A549 (cell line): ENCODE results near the gene TINAG. TPM values are rescaled to one million over a fixed set of nuclear protein-coding genes. Genes with fewer than 3 reads are reported as not detected.

ENCODE experiments used
- ATAC-seq, 2 experiments: fragments of 200-7000 bp in 1 of 2; fragments of >200 bp in 1 of 2; cut with Nextera tagmentation in 1 of 2; cut with Tn5 transposase in 1 of 2; 3 replicates each; pipeline versions ENCODE4 v1.8.0 to v1.9.1; 2018 to 2020; ENCODE audit warnings: mild to moderate bottlenecking in 1 of 2, moderate library complexity in 1 of 2
- CTCF ChIA-PET: fragments of 300-600 bp; sonication (Branson Sonifier 250); formaldehyde crosslinking; extraction: SDS; loops from one replicate; lab custom pipeline; 2021; ENCODE audit warnings: antibody characterized with exemption, inconsistent platforms; lab: Yijun Ruan, JAX
- POLR2A ChIA-PET: fragments of 350-600 bp; formaldehyde crosslinking; extraction: SDS; loops from one replicate; lab custom pipeline; 2021; ENCODE audit warnings: antibody characterized with exemption, inconsistent platforms; lab: Yijun Ruan, JAX
- DNase-seq, 2 experiments: peaks; one replicate each; pipeline versions ENCODE4 v3.0.0 to v3.0.0-alpha.2; 2011 to 2016; ENCODE audit warnings: low read depth in 1 of 2, low spot score in 1 of 2
- FAIRE-seq: peaks from 2 replicates; lab custom pipeline; 2011; peaks lifted over from hg19 to GRCh38; lab: Jason Lieb, UNC
- H3K27ac ChIP-seq, 2 experiments: fragments of >200 bp; sonication (Bioruptor Twin); formaldehyde crosslinking; 3 replicates each; pipeline ENCODE4 v1.5.1; 2016 to 2017
- H3K4me1 ChIP-seq: fragments of >200 bp; sonication (Bioruptor Twin); formaldehyde crosslinking; 3 replicates; pipeline ENCODE4 v1.6.1; 2016
- H3K4me2 ChIP-seq: fragments of >200 bp; sonication (Bioruptor Twin); formaldehyde crosslinking; 3 replicates; pipeline ENCODE4 v1.6.1; 2016
- H3K4me3 ChIP-seq: fragments of >200 bp; sonication (Bioruptor Twin); formaldehyde crosslinking; 3 replicates; pipeline ENCODE4 v1.5.1; 2016
- H3K9me3 ChIP-seq: fragments of >200 bp; sonication (Bioruptor Twin); formaldehyde crosslinking; 3 replicates; pipeline ENCODE4 v1.6.1; 2016
- BHLHE40 ChIP-seq: IDR thresholded peaks from 2 replicates; pipeline ENCODE4 v1.6.1; 2012; ENCODE audit warnings: low read depth, low read length, inconsistent platforms
- CBX8 ChIP-seq: fragments of 200-600 bp; sonication (generic); IDR thresholded peaks from 2 replicates; pipeline ENCODE4 v1.6.1; 2016
- CEBPB ChIP-seq, 2 experiments: fragments of >200 bp in 1 of 2; sonication (Bioruptor Twin) in 1 of 2; formaldehyde crosslinking in 1 of 2; IDR thresholded peaks; 2 replicates each; pipeline ENCODE4 v1.6.1; 2012 to 2016
- CHD2 ChIP-seq: fragments of 150-350 bp; IDR thresholded peaks from 2 replicates; pipeline ENCODE4 v1.6.1; 2014; ENCODE audit warnings: low read length; ENCODE audit not compliant: partially characterized antibody
- CHD4 ChIP-seq: fragments of 200-600 bp; sonication (generic); IDR thresholded peaks from 2 replicates; pipeline ENCODE4 v1.6.1; 2016; ENCODE audit warnings: antibody characterized with exemption, mild to moderate bottlenecking, borderline replicate concordance
- EHF ChIP-seq: fragments of 250-450 bp; sonication (Bioruptor Pico); IDR thresholded peaks from 2 replicates; pipeline ENCODE4 v1.5.0; 2020; ENCODE audit warnings: mild to moderate bottlenecking
- FOXS1 ChIP-seq: fragments of 250-450 bp; sonication (Bioruptor Pico); IDR thresholded peaks from 2 replicates; pipeline ENCODE4 v1.5.0; 2020; ENCODE audit warnings: mild to moderate bottlenecking, moderate library complexity
- HDAC2 ChIP-seq: fragments of 200-600 bp; sonication (generic); IDR thresholded peaks from 2 replicates; pipeline ENCODE4 v1.6.1; 2016
- HEYL ChIP-seq: fragments of 250-450 bp; sonication (Bioruptor Pico); IDR thresholded peaks from 2 replicates; pipeline ENCODE4 v1.8.0; 2021; ENCODE audit warnings: mild to moderate bottlenecking, moderate library complexity
- HOXB5 ChIP-seq: fragments of 250-450 bp; sonication (Bioruptor Pico); IDR thresholded peaks from 2 replicates; pipeline ENCODE4 v1.5.0; 2020; ENCODE audit warnings: mild to moderate bottlenecking, moderate library complexity
- JUNB ChIP-seq: fragments of >200 bp; sonication (Bioruptor Twin); formaldehyde crosslinking; IDR thresholded peaks from 2 replicates; pipeline ENCODE4 v1.6.1; 2016
- KDM1A ChIP-seq: fragments of 200-600 bp; sonication (generic); IDR thresholded peaks from 2 replicates; pipeline ENCODE4 v1.6.1; 2016; ENCODE audit warnings: low read depth, mild to moderate bottlenecking
- KDM5A ChIP-seq: fragments of 200-600 bp; sonication (generic); IDR thresholded peaks from 2 replicates; pipeline ENCODE4 v1.6.1; 2016; ENCODE audit warnings: antibody characterized with exemption, mild to moderate bottlenecking
- NFE2L2 ChIP-seq: fragments of 150-350 bp; conservative IDR thresholded peaks from 2 replicates; pipeline ENCODE4 v1.6.1; 2014; ENCODE audit warnings: low read length
- NPAS2 ChIP-seq: fragments of 250-450 bp; sonication (Bioruptor Pico); IDR thresholded peaks from 2 replicates; pipeline ENCODE4 v1.8.0; 2022; ENCODE audit warnings: mild to moderate bottlenecking, moderate library complexity, borderline replicate concordance
- PHF8 ChIP-seq: fragments of 200-600 bp; sonication (generic); IDR thresholded peaks from 2 replicates; pipeline ENCODE4 v1.6.1; 2016; ENCODE audit warnings: low read depth, mild to moderate bottlenecking, antibody characterized with exemption, moderate library complexity, borderline replicate concordance
- POLR2AphosphoS2 ChIP-seq: conservative IDR thresholded peaks from 2 replicates; pipeline ENCODE4 v1.6.1; 2012; ENCODE audit warnings: low read length, improper control_type of control experiment, inconsistent platforms
- RAD21 ChIP-seq, 2 experiments: fragments of >200 bp in 1 of 2; sonication (Bioruptor Twin) in 1 of 2; formaldehyde crosslinking in 1 of 2; IDR thresholded peaks in 1 of 2; conservative IDR thresholded peaks in 1 of 2; 2 replicates in 1 of 2; 3 replicates in 1 of 2; pipeline ENCODE4 v1.6.1; 2012 to 2018; ENCODE audit warnings: inconsistent platforms in 1 of 2
- RARB ChIP-seq: fragments of 250-450 bp; sonication (Bioruptor Pico); IDR thresholded peaks from 2 replicates; pipeline ENCODE4 v1.8.0; 2021; ENCODE audit warnings: mild to moderate bottlenecking, moderate library complexity
- RCOR1 ChIP-seq: fragments of 150-350 bp; IDR thresholded peaks from 2 replicates; pipeline ENCODE4 v1.6.1; 2014; ENCODE audit warnings: antibody characterized with exemption, low read length, low read depth
- SMC3 ChIP-seq: fragments of >200 bp; sonication (Bioruptor Twin); formaldehyde crosslinking; IDR thresholded peaks from 3 replicates; pipeline ENCODE4 v1.6.1; 2018; ENCODE audit warnings: inconsistent platforms
- TFCP2L1 ChIP-seq: fragments of 250-450 bp; sonication (Bioruptor Pico); IDR thresholded peaks from 2 replicates; pipeline ENCODE4 v1.5.0; 2021; ENCODE audit warnings: mild to moderate bottlenecking
- ZSCAN20 ChIP-seq: fragments of 250-450 bp; sonication (Bioruptor Pico); IDR thresholded peaks from 2 replicates; pipeline ENCODE4 v1.8.0; 2022; ENCODE audit warnings: mild to moderate bottlenecking, moderate library complexity
- WGBS: methylation state at CpG from one replicate; pipeline ENCODE4 v1.1.6; 2017; ENCODE audit errors: missing lambda C conversion rate; 5-methylcytosine and 5-hydroxymethylcytosine counted together
- polyA plus RNA-seq, 4 experiments: library from polyadenylated mRNA; depleted of rRNA in 3 of 4; stranded (reverse); fragments of >200 nt; fragmentation: RNase III in 1 of 4; extraction: RNeasy Plus Mini Kit Qiagen cat#74134 plus additional on column Dnase treatment in 1 of 4; gene quantifications; 2 replicates in 3 of 4; 3 replicates in 1 of 4; pipeline ENCODE4 v1.2.3, GENCODE V29; 2011 to 2017
- TF ChIP-seq, protein P1 (sequence below): fragments of 200-600 bp; sonication (generic); IDR thresholded peaks from 2 replicates; pipeline ENCODE4 v1.6.1; 2016; ENCODE audit warnings: antibody characterized with exemption, mild to moderate bottlenecking, moderate library complexity
- TF ChIP-seq, protein P2 (sequence below): fragments of 250-450 bp; sonication (Bioruptor Pico); IDR thresholded peaks from 2 replicates; pipeline ENCODE4 v1.5.0; 2021; ENCODE audit warnings: mild to moderate bottlenecking, moderate library complexity, borderline replicate concordance
- TF ChIP-seq, protein P3 (sequence below): fragments of >200 bp; sonication (Bioruptor Twin); formaldehyde crosslinking; IDR thresholded peaks from 2 replicates; pipeline ENCODE4 v1.6.1; 2016
- TF ChIP-seq, protein P4 (sequence below): fragments of 150-350 bp; IDR thresholded peaks from 2 replicates; pipeline ENCODE4 v1.6.1; 2014; ENCODE audit warnings: low read depth, mild to moderate bottlenecking, low read length
- TF ChIP-seq, protein P5 (sequence below): IDR thresholded peaks from 2 replicates; pipeline ENCODE4 v1.6.1; 2012
- TF ChIP-seq, protein P6 (sequence below): fragments of 450-650 bp; IDR thresholded peaks from 2 replicates; pipeline ENCODE4 v1.6.1; 2014; ENCODE audit warnings: antibody characterized with exemption

The TINAG gene
- polyA plus RNA-seq, 2 of the 4 experiments (the other 2 are of a cell fraction): 0.04 to 0.48 TPM

DNA sequence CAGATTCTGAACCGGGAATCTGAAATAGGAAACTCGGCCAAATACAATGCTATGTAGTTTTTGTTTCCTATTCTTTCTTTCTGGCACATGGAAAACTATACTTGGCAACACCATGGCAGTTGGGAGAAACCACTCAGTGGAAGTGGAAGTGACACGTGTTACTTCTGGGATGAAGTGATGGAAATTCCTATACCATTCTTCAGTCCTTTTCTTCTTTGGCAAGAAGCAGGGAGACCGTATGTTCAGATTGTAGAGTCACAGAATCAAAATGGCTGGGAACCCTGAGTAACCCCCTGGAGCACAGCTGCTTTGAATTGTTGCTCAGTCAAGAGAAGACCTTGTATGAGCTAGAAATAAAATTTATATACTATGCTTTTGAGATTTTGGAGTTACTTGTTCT is 18.8 kb upstream of the TINAG start:
- WGBS: 67% methylated on average over 4 of the region's 4 CpGs
- ATAC-seq (no peak), FAIRE-seq (no peak), DNase-seq (no peak)
- H3K27ac ChIP-seq: no peak overlapping the region
- H3K4me3 ChIP-seq: no peak overlapping the region
- no peaks in the 10 kb centered on the region for H3K9me3 ChIP-seq
- TF ChIP-seq KDM1A (no peak), EHF (CRISPR knock-in tag) (no peak), CEBPB (IDR thresholded peaks at IDR 0.05) (no peak), JUNB (no peak), RCOR1 (no peak), SMC3 (no peak), PHF8 (no peak), RAD21 (conservative IDR thresholded peaks at IDR 0.05 in 1 of 2, IDR thresholded peaks at IDR 0.05 in 1 of 2) (no peak), CHD2 (no peak), NPAS2 (CRISPR knock-in tag) (no peak), HDAC2 (no peak), POLR2AphosphoS2 (no peak), TFCP2L1 (no peak), HEYL (no peak)
- TF ChIP-seq, protein P1, sequence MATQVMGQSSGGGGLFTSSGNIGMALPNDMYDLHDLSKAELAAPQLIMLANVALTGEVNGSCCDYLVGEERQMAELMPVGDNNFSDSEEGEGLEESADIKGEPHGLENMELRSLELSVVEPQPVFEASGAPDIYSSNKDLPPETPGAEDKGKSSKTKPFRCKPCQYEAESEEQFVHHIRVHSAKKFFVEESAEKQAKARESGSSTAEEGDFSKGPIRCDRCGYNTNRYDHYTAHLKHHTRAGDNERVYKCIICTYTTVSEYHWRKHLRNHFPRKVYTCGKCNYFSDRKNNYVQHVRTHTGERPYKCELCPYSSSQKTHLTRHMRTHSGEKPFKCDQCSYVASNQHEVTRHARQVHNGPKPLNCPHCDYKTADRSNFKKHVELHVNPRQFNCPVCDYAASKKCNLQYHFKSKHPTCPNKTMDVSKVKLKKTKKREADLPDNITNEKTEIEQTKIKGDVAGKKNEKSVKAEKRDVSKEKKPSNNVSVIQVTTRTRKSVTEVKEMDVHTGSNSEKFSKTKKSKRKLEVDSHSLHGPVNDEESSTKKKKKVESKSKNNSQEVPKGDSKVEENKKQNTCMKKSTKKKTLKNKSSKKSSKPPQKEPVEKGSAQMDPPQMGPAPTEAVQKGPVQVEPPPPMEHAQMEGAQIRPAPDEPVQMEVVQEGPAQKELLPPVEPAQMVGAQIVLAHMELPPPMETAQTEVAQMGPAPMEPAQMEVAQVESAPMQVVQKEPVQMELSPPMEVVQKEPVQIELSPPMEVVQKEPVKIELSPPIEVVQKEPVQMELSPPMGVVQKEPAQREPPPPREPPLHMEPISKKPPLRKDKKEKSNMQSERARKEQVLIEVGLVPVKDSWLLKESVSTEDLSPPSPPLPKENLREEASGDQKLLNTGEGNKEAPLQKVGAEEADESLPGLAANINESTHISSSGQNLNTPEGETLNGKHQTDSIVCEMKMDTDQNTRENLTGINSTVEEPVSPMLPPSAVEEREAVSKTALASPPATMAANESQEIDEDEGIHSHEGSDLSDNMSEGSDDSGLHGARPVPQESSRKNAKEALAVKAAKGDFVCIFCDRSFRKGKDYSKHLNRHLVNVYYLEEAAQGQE: no peak
- TF ChIP-seq, protein P2, sequence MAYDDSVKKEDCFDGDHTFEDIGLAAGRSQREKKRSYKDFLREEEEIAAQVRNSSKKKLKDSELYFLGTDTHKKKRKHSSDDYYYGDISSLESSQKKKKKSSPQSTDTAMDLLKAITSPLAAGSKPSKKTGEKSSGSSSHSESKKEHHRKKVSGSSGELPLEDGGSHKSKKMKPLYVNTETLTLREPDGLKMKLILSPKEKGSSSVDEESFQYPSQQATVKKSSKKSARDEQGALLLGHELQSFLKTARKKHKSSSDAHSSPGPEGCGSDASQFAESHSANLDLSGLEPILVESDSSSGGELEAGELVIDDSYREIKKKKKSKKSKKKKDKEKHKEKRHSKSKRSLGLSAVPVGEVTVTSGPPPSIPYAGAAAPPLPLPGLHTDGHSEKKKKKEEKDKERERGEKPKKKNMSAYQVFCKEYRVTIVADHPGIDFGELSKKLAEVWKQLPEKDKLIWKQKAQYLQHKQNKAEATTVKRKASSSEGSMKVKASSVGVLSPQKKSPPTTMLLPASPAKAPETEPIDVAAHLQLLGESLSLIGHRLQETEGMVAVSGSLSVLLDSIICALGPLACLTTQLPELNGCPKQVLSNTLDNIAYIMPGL (CRISPR knock-in tag): no peak
- TF ChIP-seq, protein P3, sequence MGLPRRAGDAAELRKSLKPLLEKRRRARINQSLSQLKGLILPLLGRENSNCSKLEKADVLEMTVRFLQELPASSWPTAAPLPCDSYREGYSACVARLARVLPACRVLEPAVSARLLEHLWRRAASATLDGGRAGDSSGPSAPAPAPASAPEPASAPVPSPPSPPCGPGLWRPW: no peak
- no peaks in the 10 kb centered on the region for H3K4me1 ChIP-seq
- POLR2A ChIA-PET: no interaction called here
- CTCF ChIA-PET: no interaction called here
- no peak overlapping the region for H3K4me2 ChIP-seq

DNA sequence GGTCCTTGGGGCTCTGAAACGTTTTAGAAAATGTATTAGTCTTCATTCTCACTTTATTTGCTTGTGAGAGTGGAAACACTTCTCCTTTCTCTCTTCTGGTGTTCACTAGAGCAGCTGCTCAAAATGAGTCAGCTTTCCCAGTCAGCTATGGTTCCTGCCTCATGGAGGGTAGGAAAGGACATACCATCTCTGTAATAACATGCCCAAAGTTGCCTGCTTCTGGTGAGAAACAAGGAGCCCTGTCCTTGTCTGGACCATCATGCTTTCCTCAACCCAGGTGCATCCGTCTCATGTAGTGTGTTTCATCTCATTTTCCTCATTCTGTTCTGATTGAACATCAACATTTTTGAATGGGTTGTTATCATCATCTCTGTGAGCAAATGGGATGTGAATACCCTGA is 17.1 kb upstream of the TINAG start:
- H3K4me2 ChIP-seq: no peak overlapping the region
- DNase-seq (no peak), ATAC-seq (no peak), FAIRE-seq (no peak)
- no peak overlapping the region for H3K27ac ChIP-seq
- CTCF ChIA-PET: no interaction called here
- WGBS: 45% methylated on average over 2 of the region's 2 CpGs
- no peak overlapping the region for H3K4me3 ChIP-seq
- H3K9me3 ChIP-seq: no peaks in the 10 kb centered on the region
- POLR2A ChIA-PET: no interaction called here
- no peaks in the 10 kb centered on the region for H3K4me1 ChIP-seq
- TF ChIP-seq BHLHE40: no peak
- TF ChIP-seq, protein P3: no peak
- TF ChIP-seq FOXS1 (CRISPR knock-in tag): no peak
- no peak for TF ChIP-seq CEBPB (IDR thresholded peaks at IDR 0.05)
- TF ChIP-seq KDM5A: no peak
- no peak for TF ChIP-seq HDAC2
- no peak for TF ChIP-seq POLR2AphosphoS2
- no peak for TF ChIP-seq HOXB5 (CRISPR knock-in tag)
- TF ChIP-seq, protein P2 (CRISPR knock-in tag): no peak
- no peak for TF ChIP-seq CHD4
- no peak for TF ChIP-seq CBX8
- TF ChIP-seq, protein P4, sequence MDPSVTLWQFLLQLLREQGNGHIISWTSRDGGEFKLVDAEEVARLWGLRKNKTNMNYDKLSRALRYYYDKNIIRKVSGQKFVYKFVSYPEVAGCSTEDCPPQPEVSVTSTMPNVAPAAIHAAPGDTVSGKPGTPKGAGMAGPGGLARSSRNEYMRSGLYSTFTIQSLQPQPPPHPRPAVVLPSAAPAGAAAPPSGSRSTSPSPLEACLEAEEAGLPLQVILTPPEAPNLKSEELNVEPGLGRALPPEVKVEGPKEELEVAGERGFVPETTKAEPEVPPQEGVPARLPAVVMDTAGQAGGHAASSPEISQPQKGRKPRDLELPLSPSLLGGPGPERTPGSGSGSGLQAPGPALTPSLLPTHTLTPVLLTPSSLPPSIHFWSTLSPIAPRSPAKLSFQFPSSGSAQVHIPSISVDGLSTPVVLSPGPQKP: no peak
- no peak for TF ChIP-seq NFE2L2
- TF ChIP-seq CHD2: no peak
- TF ChIP-seq RARB (CRISPR knock-in tag): no peak
- no peak for TF ChIP-seq ZSCAN20 (CRISPR knock-in tag)
- TF ChIP-seq, protein P5, sequence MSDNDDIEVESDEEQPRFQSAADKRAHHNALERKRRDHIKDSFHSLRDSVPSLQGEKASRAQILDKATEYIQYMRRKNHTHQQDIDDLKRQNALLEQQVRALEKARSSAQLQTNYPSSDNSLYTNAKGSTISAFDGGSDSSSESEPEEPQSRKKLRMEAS: no peak
- TF ChIP-seq, protein P6, sequence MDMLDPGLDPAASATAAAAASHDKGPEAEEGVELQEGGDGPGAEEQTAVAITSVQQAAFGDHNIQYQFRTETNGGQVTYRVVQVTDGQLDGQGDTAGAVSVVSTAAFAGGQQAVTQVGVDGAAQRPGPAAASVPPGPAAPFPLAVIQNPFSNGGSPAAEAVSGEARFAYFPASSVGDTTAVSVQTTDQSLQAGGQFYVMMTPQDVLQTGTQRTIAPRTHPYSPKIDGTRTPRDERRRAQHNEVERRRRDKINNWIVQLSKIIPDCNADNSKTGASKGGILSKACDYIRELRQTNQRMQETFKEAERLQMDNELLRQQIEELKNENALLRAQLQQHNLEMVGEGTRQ: no peak
